ENCODE results near the gene CELF3.

- TF ChIP-seq ZNF331 (CRISPR knock-in tag; IDR thresholded peaks at IDR 0.05; ENCODE audit: low read depth) (no peak), POLR2AphosphoS5 (IDR thresholded peaks at IDR 0.05; ENCODE audit: low read depth) (no peak), CTCF (conservative IDR thresholded peaks at IDR 0.05; ENCODE audit: low read depth in 2 of 2) (no peak), JUNB (IDR thresholded peaks at IDR 0.05; ENCODE audit: unreplicated experiment) (no peak), ZNF114 (CRISPR knock-in tag; IDR thresholded peaks at IDR 0.05) (no peak), EZH2 (IDR thresholded peaks at IDR 0.05; ENCODE audit: low read depth, unreplicated experiment) (no peak), EZH2phosphoT487 (IDR thresholded peaks at IDR 0.05; ENCODE audit: unreplicated experiment) (no peak), CREB1 (CRISPR knock-in tag; IDR thresholded peaks at IDR 0.05; ENCODE audit: low read depth) (no peak), STAT1 (IDR thresholded peaks at IDR 0.05; ENCODE audit: unreplicated experiment) (no peak), ZNF462 (CRISPR knock-in tag; IDR thresholded peaks at IDR 0.05) (no peak)
- TF ChIP-seq, protein P1, sequence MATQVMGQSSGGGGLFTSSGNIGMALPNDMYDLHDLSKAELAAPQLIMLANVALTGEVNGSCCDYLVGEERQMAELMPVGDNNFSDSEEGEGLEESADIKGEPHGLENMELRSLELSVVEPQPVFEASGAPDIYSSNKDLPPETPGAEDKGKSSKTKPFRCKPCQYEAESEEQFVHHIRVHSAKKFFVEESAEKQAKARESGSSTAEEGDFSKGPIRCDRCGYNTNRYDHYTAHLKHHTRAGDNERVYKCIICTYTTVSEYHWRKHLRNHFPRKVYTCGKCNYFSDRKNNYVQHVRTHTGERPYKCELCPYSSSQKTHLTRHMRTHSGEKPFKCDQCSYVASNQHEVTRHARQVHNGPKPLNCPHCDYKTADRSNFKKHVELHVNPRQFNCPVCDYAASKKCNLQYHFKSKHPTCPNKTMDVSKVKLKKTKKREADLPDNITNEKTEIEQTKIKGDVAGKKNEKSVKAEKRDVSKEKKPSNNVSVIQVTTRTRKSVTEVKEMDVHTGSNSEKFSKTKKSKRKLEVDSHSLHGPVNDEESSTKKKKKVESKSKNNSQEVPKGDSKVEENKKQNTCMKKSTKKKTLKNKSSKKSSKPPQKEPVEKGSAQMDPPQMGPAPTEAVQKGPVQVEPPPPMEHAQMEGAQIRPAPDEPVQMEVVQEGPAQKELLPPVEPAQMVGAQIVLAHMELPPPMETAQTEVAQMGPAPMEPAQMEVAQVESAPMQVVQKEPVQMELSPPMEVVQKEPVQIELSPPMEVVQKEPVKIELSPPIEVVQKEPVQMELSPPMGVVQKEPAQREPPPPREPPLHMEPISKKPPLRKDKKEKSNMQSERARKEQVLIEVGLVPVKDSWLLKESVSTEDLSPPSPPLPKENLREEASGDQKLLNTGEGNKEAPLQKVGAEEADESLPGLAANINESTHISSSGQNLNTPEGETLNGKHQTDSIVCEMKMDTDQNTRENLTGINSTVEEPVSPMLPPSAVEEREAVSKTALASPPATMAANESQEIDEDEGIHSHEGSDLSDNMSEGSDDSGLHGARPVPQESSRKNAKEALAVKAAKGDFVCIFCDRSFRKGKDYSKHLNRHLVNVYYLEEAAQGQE (IDR thresholded peaks at IDR 0.05; ENCODE audit: unreplicated experiment), result no peak
- TF ChIP-seq, protein P2, sequence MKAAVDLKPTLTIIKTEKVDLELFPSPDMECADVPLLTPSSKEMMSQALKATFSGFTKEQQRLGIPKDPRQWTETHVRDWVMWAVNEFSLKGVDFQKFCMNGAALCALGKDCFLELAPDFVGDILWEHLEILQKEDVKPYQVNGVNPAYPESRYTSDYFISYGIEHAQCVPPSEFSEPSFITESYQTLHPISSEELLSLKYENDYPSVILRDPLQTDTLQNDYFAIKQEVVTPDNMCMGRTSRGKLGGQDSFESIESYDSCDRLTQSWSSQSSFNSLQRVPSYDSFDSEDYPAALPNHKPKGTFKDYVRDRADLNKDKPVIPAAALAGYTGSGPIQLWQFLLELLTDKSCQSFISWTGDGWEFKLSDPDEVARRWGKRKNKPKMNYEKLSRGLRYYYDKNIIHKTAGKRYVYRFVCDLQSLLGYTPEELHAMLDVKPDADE (IDR thresholded peaks at IDR 0.05), result no peak
Measured at GRCh38 chr1:151733126-151733525, 16.5 kb upstream of the CELF3 start.
